Liver (tissue), 9 donors: ENCODE results near the gene MOXD1. TPM values are rescaled to one million over a fixed set of nuclear protein-coding genes. Genes with fewer than 3 reads are reported as not detected.

Experiments used
- DNase-seq: peaks from one replicate; pipeline ENCODE4 v3.0.0-alpha.2; 2017; ENCODE audit warnings: low spot score
- H3K27ac ChIP-seq, 2 donors: one replicate each; pipeline ENCODE4 v1.7.0; 2013; ENCODE audit warnings: inconsistent platforms in 2 of 2, low read length in 2 of 2, control low read depth in 1 of 2, low read depth in 1 of 2, mild to moderate bottlenecking in 1 of 2
- H3K27me3 ChIP-seq, 4 donors: one replicate each; pipeline versions ENCODE4 v1.6.1 to v1.7.0; 2013; ENCODE audit warnings: low read length in 3 of 4, inconsistent platforms in 1 of 4, mild to moderate bottlenecking in 1 of 4, moderate library complexity in 1 of 4; ENCODE audit not compliant: control insufficient read depth in 4 of 4, insufficient read depth in 4 of 4
- H3K36me3 ChIP-seq, 4 donors: one replicate each; pipeline versions ENCODE4 v1.6.1 to v1.7.0; 2013; ENCODE audit warnings: low read length in 3 of 4, mild to moderate bottlenecking in 3 of 4, low read depth in 1 of 4, moderate library complexity in 1 of 4; ENCODE audit not compliant: control insufficient read depth in 4 of 4, insufficient read depth in 3 of 4
- H3K4me1 ChIP-seq, 4 donors: one replicate each; pipeline versions ENCODE4 v1.6.1 to v1.7.0; 2013; ENCODE audit warnings: low read length in 3 of 4, mild to moderate bottlenecking in 3 of 4, moderate library complexity in 1 of 4; ENCODE audit not compliant: control insufficient read depth in 4 of 4, insufficient read depth in 4 of 4
- H3K4me3 ChIP-seq, 3 donors: one replicate each; pipeline versions ENCODE4 v1.6.1 to v1.7.0; 2013; ENCODE audit warnings: low read length in 3 of 3, control low read depth in 1 of 3, low read depth in 1 of 3, mild to moderate bottlenecking in 1 of 3
- H3K9ac ChIP-seq, 2 donors: one replicate each; pipeline ENCODE4 v1.7.0; 2013; ENCODE audit warnings: low read length in 2 of 2, mild to moderate bottlenecking in 2 of 2, moderate library complexity in 2 of 2, control low read depth in 1 of 2, low read depth in 1 of 2
- H3K9me3 ChIP-seq, 4 donors: one replicate each; pipeline versions ENCODE4 v1.6.1 to v1.7.0; 2013; ENCODE audit warnings: low read length in 3 of 4; ENCODE audit not compliant: control insufficient read depth in 4 of 4
- CTCF ChIP-seq: fragments of 150-350 bp; IDR thresholded peaks from 2 replicates; pipeline ENCODE4 v1.5.1; 2017; ENCODE audit warnings: improper control_type of control experiment, low read depth, low read length; ENCODE audit not compliant: missing input control
- FOXA1 ChIP-seq: IDR thresholded peaks from 2 replicates; pipeline ENCODE4 v1.6.1; 2016; ENCODE audit warnings: antibody characterized with exemption
- FOXA2 ChIP-seq: IDR thresholded peaks from 2 replicates; pipeline ENCODE4 v1.6.1; 2016; ENCODE audit warnings: antibody characterized with exemption
- GABPA ChIP-seq, 2 donors: IDR thresholded peaks in 1 of 2; conservative IDR thresholded peaks in 1 of 2; 2 replicates each; pipeline ENCODE4 v1.6.1; 2016; ENCODE audit warnings: antibody characterized with exemption in 2 of 2, mild to moderate bottlenecking in 1 of 2, moderate library complexity in 1 of 2
- HNF4A ChIP-seq, 2 donors: conservative IDR thresholded peaks; 2 replicates each; pipeline ENCODE4 v1.6.1; 2016; ENCODE audit warnings: antibody characterized with exemption in 2 of 2, mild to moderate bottlenecking in 2 of 2
- JUND ChIP-seq, 2 donors: IDR thresholded peaks; 2 replicates each; pipeline ENCODE4 v1.6.1; 2016; ENCODE audit warnings: antibody characterized with exemption in 2 of 2
- RAD21 ChIP-seq, 2 donors: IDR thresholded peaks; 2 replicates each; pipeline ENCODE4 v1.6.1; 2016; ENCODE audit warnings: antibody characterized with exemption in 2 of 2, mild to moderate bottlenecking in 2 of 2
- REST ChIP-seq: IDR thresholded peaks from 2 replicates; pipeline ENCODE4 v1.6.1; 2016; ENCODE audit warnings: antibody characterized with exemption, mild to moderate bottlenecking
- SP1 ChIP-seq: IDR thresholded peaks from 2 replicates; pipeline ENCODE4 v1.6.1; 2018; ENCODE audit warnings: antibody characterized with exemption, mild to moderate bottlenecking
- YY1 ChIP-seq: IDR thresholded peaks from 2 replicates; pipeline ENCODE4 v1.6.1; 2016; ENCODE audit warnings: antibody characterized with exemption, mild to moderate bottlenecking
- WGBS: extraction: QIAGEN DNeasy Blood & Tissue Kit; methylation state at CpG from one replicate; pipeline ENCODE4 v1.1.7; 2013; 5-methylcytosine and 5-hydroxymethylcytosine counted together
- polyA plus RNA-seq, 2 donors: library from polyadenylated mRNA; stranded (reverse) in 1 of 2; unstranded in 1 of 2; fragments of 200-250 nt in 1 of 2; fragments of >200 nt in 1 of 2; fragmentation: Nextera tagmentation in 1 of 2; extraction: Ambion mirVana in 1 of 2; gene quantifications; one replicate each; pipeline versions ENCODE4 v1.2.1 to v1.2.3, GENCODE V29; 2013 to 2015
- total RNA-seq, 2 donors: library from RNA; depleted of rRNA; stranded (reverse); fragments of >200 nt; gene quantifications; one replicate each; pipeline ENCODE4 v1.2.3, GENCODE V29; 2014
- TF ChIP-seq, protein P1 (sequence below): IDR thresholded peaks from 2 replicates; pipeline ENCODE4 v1.6.1; 2016; ENCODE audit warnings: antibody characterized with exemption
- donor health status: healthy.
- donor health status: healthy.
- donor health status: healthy.
- donor health status: healthy.
- donor health status: healthy.

MOXD1 gene
- total and polyA plus RNA-seq, 4 donors = 0.14 to 0.48 (median 0.24) TPM

- TF ChIP-seq CTCF = peak; percentile 68
- TF ChIP-seq RAD21 (IDR thresholded peaks at IDR 0.05) = peak; percentile 91 to 92
- TF ChIP-seq HNF4A (conservative IDR thresholded peaks at IDR 0.05) = no peak
- Histone ChIP-seq H3K9me3 (no peaks in the 10 kb centered on the region), H3K9ac (no peak overlapping the region), H3K36me3 (no peaks in the 10 kb centered on the region), H3K4me3 (no peak overlapping the region), H3K4me1 (no peaks in the 10 kb centered on the region), H3K27ac (no peak overlapping the region), H3K27me3 (no peaks in the 10 kb centered on the region)
- 55% methylated on average over 4 of the region's 4 CpGs for WGBS
- no peak for DNase-seq
Measured at GRCh38 chr6:132300323-132300949, 100.8 kb downstream of the MOXD1 start.

- TF ChIP-seq GABPA (IDR thresholded peaks at IDR 0.05 in 1 of 2, conservative IDR thresholded peaks at IDR 0.05 in 1 of 2) (no peak), CTCF (peak; percentile 62), RAD21 (IDR thresholded peaks at IDR 0.05) (peak; percentile 75 to 77)
- Histone ChIP-seq H3K27me3 (no peaks in the 10 kb centered on the region), H3K4me1 (no peaks in the 10 kb centered on the region), H3K36me3 (no peaks in the 10 kb centered on the region), H3K9me3 (no peaks in the 10 kb centered on the region), H3K9ac (no peak overlapping the region), H3K4me3 (no peak overlapping the region), H3K27ac (no peak overlapping the region)
- peak; percentile 54 for DNase-seq
Measured at GRCh38 chr6:132298344-132298949, 102.8 kb downstream of the MOXD1 start.

DNA sequence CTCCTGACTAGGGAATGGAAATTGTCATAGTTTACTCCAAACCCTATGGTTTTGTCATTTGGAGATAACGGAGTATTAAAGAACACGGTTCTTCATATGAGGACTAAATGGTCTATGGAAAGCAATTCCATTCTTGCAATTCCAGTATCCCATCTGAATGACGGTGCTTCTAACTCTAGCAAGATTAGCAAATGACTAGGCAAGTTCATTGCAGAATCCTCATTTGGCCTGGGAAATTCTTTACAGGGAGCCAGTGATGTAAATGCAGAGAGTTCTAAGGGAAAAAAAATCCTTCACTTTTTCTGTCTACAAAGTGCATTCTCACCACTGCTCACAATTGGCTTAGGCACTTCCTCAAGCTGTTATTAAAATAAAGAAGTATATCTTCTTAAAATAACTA is 111.5 kb downstream of the MOXD1 start:
- TF ChIP-seq, protein P1, sequence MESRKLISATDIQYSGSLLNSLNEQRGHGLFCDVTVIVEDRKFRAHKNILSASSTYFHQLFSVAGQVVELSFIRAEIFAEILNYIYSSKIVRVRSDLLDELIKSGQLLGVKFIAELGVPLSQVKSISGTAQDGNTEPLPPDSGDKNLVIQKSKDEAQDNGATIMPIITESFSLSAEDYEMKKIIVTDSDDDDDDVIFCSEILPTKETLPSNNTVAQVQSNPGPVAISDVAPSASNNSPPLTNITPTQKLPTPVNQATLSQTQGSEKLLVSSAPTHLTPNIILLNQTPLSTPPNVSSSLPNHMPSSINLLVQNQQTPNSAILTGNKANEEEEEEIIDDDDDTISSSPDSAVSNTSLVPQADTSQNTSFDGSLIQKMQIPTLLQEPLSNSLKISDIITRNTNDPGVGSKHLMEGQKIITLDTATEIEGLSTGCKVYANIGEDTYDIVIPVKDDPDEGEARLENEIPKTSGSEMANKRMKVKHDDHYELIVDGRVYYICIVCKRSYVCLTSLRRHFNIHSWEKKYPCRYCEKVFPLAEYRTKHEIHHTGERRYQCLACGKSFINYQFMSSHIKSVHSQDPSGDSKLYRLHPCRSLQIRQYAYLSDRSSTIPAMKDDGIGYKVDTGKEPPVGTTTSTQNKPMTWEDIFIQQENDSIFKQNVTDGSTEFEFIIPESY = no peak
- TF ChIP-seq FOXA1 (no peak), YY1 (no peak), JUND (IDR thresholded peaks at IDR 0.05) (no peak), SP1 (no peak), REST (no peak), RAD21 (IDR thresholded peaks at IDR 0.05) (no peak), FOXA2 (no peak), CTCF (no peak), GABPA (IDR thresholded peaks at IDR 0.05 in 1 of 2, conservative IDR thresholded peaks at IDR 0.05 in 1 of 2) (no peak)

More for the DNA sequence above, 111.5 kb downstream of the MOXD1 start:
- Histone ChIP-seq H3K9ac (no peak overlapping the region), H3K4me3 (no peak overlapping the region), H3K4me1 (peaks cover 0 to 3% (median 1%) of the 10 kb centered on the region in 4 donors), H3K27me3 (no peaks in the 10 kb centered on the region), H3K9me3 (no peaks in the 10 kb centered on the region), H3K36me3 (no peaks in the 10 kb centered on the region), H3K27ac (no peak overlapping the region)
- no peak for DNase-seq
- 94% methylated on average over 3 of the region's 3 CpGs for WGBS
